IMR-90 (cell line): ENCODE data around the gene RXRG. TPM values are rescaled to one million over a fixed set of nuclear protein-coding genes. Genes with fewer than 3 reads are reported as not detected.

Experiments
- ATAC-seq: fragments of 200-7000 bp; cut with Tn5 transposase; 2 replicates; pipeline ENCODE4 v1.9.1; 2020; ENCODE audit warnings: low read depth, mild to moderate bottlenecking, moderate library complexity
- BruUV-seq: library from RNA; stranded (reverse); fragments of 400-500 nt; replicated peaks from 2 replicates; lab custom pipeline; 2021; lab: Mats Ljungman, UMichigan
- CTCF ChIA-PET: fragments of 300-600 bp; formaldehyde crosslinking; extraction: SDS; loops from one replicate; lab custom pipeline; 2021; ENCODE audit warnings: antibody characterized with exemption; lab: Yijun Ruan, JAX
- POLR2A ChIA-PET: fragments of 300-600 bp; sonication (Branson Sonifier 250); formaldehyde crosslinking; loops from one replicate; lab custom pipeline; 2022; ENCODE audit warnings: antibody characterized with exemption; ENCODE audit not compliant: unreplicated experiment; lab: Charles Lee
- DNase-seq: peaks from one replicate; pipeline ENCODE4 v3.0.0; 2013
- H2AFZ ChIP-seq: replicated peaks from 2 replicates; pipeline ENCODE3; 2013; ENCODE audit warnings: low read length, mild to moderate bottlenecking; ENCODE audit not compliant: poor library complexity
- H2AK5ac ChIP-seq: 2 replicates; pipeline ENCODE4 v1.6.1; 2013; ENCODE audit warnings: low read depth, low read length, inconsistent platforms
- H2AK9ac ChIP-seq: replicated peaks from 2 replicates; pipeline ENCODE3; 2013; ENCODE audit warnings: mild to moderate bottlenecking, low read depth, low read length, moderate library complexity; ENCODE audit not compliant: poor library complexity
- H2BK120ac ChIP-seq: 2 replicates; pipeline ENCODE4 v1.6.1; 2013; ENCODE audit warnings: low read depth, low read length, inconsistent platforms
- H2BK15ac ChIP-seq: 3 replicates; pipeline ENCODE4 v1.6.1; 2013; ENCODE audit warnings: low read depth, low read length, inconsistent platforms
- H2BK20ac ChIP-seq: 2 replicates; pipeline ENCODE4 v1.6.1; 2013; ENCODE audit warnings: low read depth, mild to moderate bottlenecking, inconsistent platforms, low read length, moderate library complexity
- H2BK5ac ChIP-seq: 2 replicates; pipeline ENCODE4 v1.6.1; 2013; ENCODE audit warnings: mild to moderate bottlenecking, low read depth, low read length, inconsistent platforms; ENCODE audit not compliant: poor library complexity, severe bottlenecking
- H3K14ac ChIP-seq: replicated peaks from 2 replicates; pipeline ENCODE4 v1.6.1; 2013; ENCODE audit warnings: low read depth, low read length, inconsistent platforms
- H3K18ac ChIP-seq: 2 replicates; pipeline ENCODE4 v1.6.1; 2013; ENCODE audit warnings: low read depth, low read length, control low read depth
- H3K23ac ChIP-seq: 2 replicates; pipeline ENCODE4 v1.6.1; 2013; ENCODE audit warnings: low read depth, low read length, inconsistent platforms
- H3K27ac ChIP-seq: 2 replicates; pipeline ENCODE4 v1.5.1; 2013; ENCODE audit warnings: mild to moderate bottlenecking, control low read depth, low read length; ENCODE audit not compliant: insufficient read depth
- H3K27me3 ChIP-seq: 2 replicates; pipeline ENCODE4 v1.6.1; 2013; ENCODE audit warnings: low read length; ENCODE audit not compliant: control insufficient read depth, insufficient read depth
- H3K36me3 ChIP-seq: 2 replicates; pipeline ENCODE4 v1.6.1; 2013; ENCODE audit warnings: low read length, mixed read lengths; ENCODE audit not compliant: control insufficient read depth, insufficient read depth
- H3K4ac ChIP-seq: 2 replicates; pipeline ENCODE4 v1.6.1; 2013; ENCODE audit warnings: low read depth, low read length, inconsistent platforms
- H3K4me1 ChIP-seq: 2 replicates; pipeline ENCODE4 v1.6.1; 2013; ENCODE audit warnings: low read length, mixed read lengths; ENCODE audit not compliant: control insufficient read depth, insufficient read depth
- H3K4me2 ChIP-seq: 2 replicates; pipeline ENCODE4 v1.6.1; 2013; ENCODE audit warnings: low read depth, mild to moderate bottlenecking, control low read depth, low read length, moderate library complexity
- H3K4me3 ChIP-seq: 2 replicates; pipeline ENCODE4 v1.5.1; 2013; ENCODE audit warnings: low read depth, mild to moderate bottlenecking, control low read depth, low read length, moderate library complexity; ENCODE audit not compliant: insufficient read depth
- H3K56ac ChIP-seq: 2 replicates; pipeline ENCODE4 v1.6.1; 2013; ENCODE audit warnings: low read length, inconsistent platforms; ENCODE audit not compliant: insufficient read depth; ENCODE audit errors: extremely low read depth
- H3K79me1 ChIP-seq, 2 experiments: 2 replicates each; pipeline ENCODE4 v1.6.1; 2013; ENCODE audit warnings: low read length in 2 of 2, inconsistent platforms in 1 of 2, low read depth in 1 of 2
- H3K9ac ChIP-seq: 2 replicates; pipeline ENCODE4 v1.6.1; 2013; ENCODE audit warnings: low read depth, low read length, control low read depth
- H3K9me1 ChIP-seq: 2 replicates; pipeline ENCODE4 v1.6.1; 2013; ENCODE audit warnings: low read length, inconsistent platforms; ENCODE audit not compliant: insufficient read depth
- H3K9me3 ChIP-seq: 2 replicates; pipeline ENCODE4 v1.6.1; 2013; ENCODE audit warnings: low read length; ENCODE audit not compliant: control insufficient read depth, insufficient read depth
- H4K20me1 ChIP-seq: 2 replicates; pipeline ENCODE4 v1.6.1; 2013; ENCODE audit warnings: low read length, inconsistent platforms; ENCODE audit not compliant: insufficient read depth
- H4K5ac ChIP-seq: 2 replicates; pipeline ENCODE4 v1.6.1; 2013; ENCODE audit warnings: mild to moderate bottlenecking, low read depth, low read length, control low read depth
- H4K8ac ChIP-seq, 2 experiments: 2 replicates each; pipeline ENCODE4 v1.6.1; 2013; ENCODE audit warnings: low read depth in 2 of 2, low read length in 2 of 2, control low read depth in 1 of 2, inconsistent platforms in 1 of 2
- H4K91ac ChIP-seq: 2 replicates; pipeline ENCODE4 v1.6.1; 2013; ENCODE audit warnings: low read depth, low read length, inconsistent platforms; ENCODE audit not compliant: insufficient read depth
- CHD1 ChIP-seq: IDR thresholded peaks from 2 replicates; pipeline ENCODE4 v1.6.1; 2012; ENCODE audit warnings: low read depth, low read length, improper control_type of control experiment
- USF2 ChIP-seq: fragments of 150-350 bp; IDR thresholded peaks from 2 replicates; pipeline ENCODE4 v1.6.1; 2017; ENCODE audit warnings: mild to moderate bottlenecking, antibody characterized with exemption, low read length, low read depth
- WGBS, 2 experiments: methylation state at CpG; one replicate each; pipeline versions ENCODE4 v1.1.5 to v1.1.7; 2013; ENCODE audit warnings: missing lambda C conversion rate in 2 of 2; ENCODE audit not compliant: insufficient read length in 1 of 2; ENCODE audit errors: extremely low coverage in 2 of 2; 5-methylcytosine and 5-hydroxymethylcytosine counted together
- dilution Hi-C: fragments of 300-500 bp; cut with HindIII; formaldehyde crosslinking; loops from one replicate; pipeline ENCODE4 v1.14.3; 2018; ENCODE audit warnings: low sequenced_read_pairs; ENCODE audit not compliant: unreplicated experiment
- in situ Hi-C: fragments of 300-500 bp; cut with MboI; formaldehyde crosslinking; loops from 3 replicates; pipeline ENCODE4 v1.14.3; 2019; ENCODE audit warnings: low sequenced_read_pairs, inconsistent platforms, mixed read lengths
- intact Hi-C: fragments of 100-400 bp; cut with micrococcal nuclease; formaldehyde crosslinking; loops from 2 replicates; pipeline ENCODE4 v1.10.0; 2022
- polyA plus RNA-seq, 3 experiments: library from polyadenylated mRNA; depleted of rRNA; stranded (reverse); fragments of >200 nt; gene quantifications; 2 replicates each; pipeline ENCODE4 v1.2.3, GENCODE V29; 2012; ENCODE audit warnings: low replicate concordance in 1 of 3
- total RNA-seq: library from RNA; depleted of rRNA; stranded (reverse); fragments of >200 nt; gene quantifications from 2 replicates; pipeline ENCODE4 v1.2.3, GENCODE V29; 2012

The RXRG gene
- total and polyA plus RNA-seq, 2 of the 4 experiments (the other 2 are of a cell fraction) = not detected

GRCh38 chr1:165484532-165484931, 39.6 kb upstream of the RXRG start:
- in situ Hi-C loops = no loop called here
- BruUV-seq = no TSS peak
- H3K79me1 ChIP-seq = no peaks in the 10 kb centered on the region
- H2BK20ac ChIP-seq = no peak overlapping the region
- no CpG with 5 or more reads among the region's 1 CpG for WGBS, 2 experiments
- H2AK5ac ChIP-seq = no peak overlapping the region
- H3K9ac ChIP-seq = no peak overlapping the region
- H2AK9ac ChIP-seq = no peak overlapping the region
- DNase-seq (no peak), ATAC-seq (no peak)
- TF ChIP-seq CHD1 = no peak
- no peak for TF ChIP-seq USF2
- no peak overlapping the region for H4K5ac ChIP-seq
- no peak overlapping the region for H3K4ac ChIP-seq
- H4K8ac ChIP-seq = no peak overlapping the region
- H2BK5ac ChIP-seq = no peak overlapping the region
- H3K36me3 ChIP-seq = no peaks in the 10 kb centered on the region
- no peak overlapping the region for H3K18ac ChIP-seq
- dilution Hi-C loops = no loop called here
- no peak overlapping the region for H3K56ac ChIP-seq
- CTCF ChIA-PET = no interaction called here
- H3K27ac ChIP-seq = no peak overlapping the region
- no peaks in the 10 kb centered on the region for H3K9me3 ChIP-seq
- H3K4me2 ChIP-seq = no peak overlapping the region
- H3K23ac ChIP-seq = no peak overlapping the region
- no peaks in the 10 kb centered on the region for H3K9me1 ChIP-seq
- no peak overlapping the region for H3K14ac ChIP-seq
- H2BK120ac ChIP-seq = no peak overlapping the region
- no peak overlapping the region for H4K91ac ChIP-seq
- H3K27me3 ChIP-seq = peaks cover 3% of the 10 kb centered on the region
- intact Hi-C loops = no loop called here
- no peaks in the 10 kb centered on the region for H4K20me1 ChIP-seq
- H3K4me3 ChIP-seq = no peak overlapping the region
- H3K4me1 ChIP-seq = no peaks in the 10 kb centered on the region
- POLR2A ChIA-PET = no interaction called here
- no peak overlapping the region for H2AFZ ChIP-seq
- H2BK15ac ChIP-seq = no peak overlapping the region
